Activated naive CD8-positive, alpha-beta T cell treated with anti-CD3 and anti-CD28 coated beads for 36 hours (primary cell): ENCODE results near the gene PGS1. TPM values are rescaled to one million over a fixed set of nuclear protein-coding genes. Genes with fewer than 3 reads are reported as not detected.

Experiments used
- DNase-seq: peaks from one replicate; pipeline ENCODE4 v3.0.0; 2021
- H3K27ac Mint-ChIP-seq: one replicate; pipeline ENCODE4 v1.8.0; 2022; ENCODE audit warnings: mild to moderate bottlenecking, moderate library complexity, mixed read lengths
- H3K27me3 Mint-ChIP-seq: one replicate; pipeline ENCODE4 v1.8.0; 2022; ENCODE audit warnings: mild to moderate bottlenecking, mixed read lengths
- H3K36me3 Mint-ChIP-seq: one replicate; pipeline ENCODE4 v1.8.0; 2021; ENCODE audit warnings: mild to moderate bottlenecking, mixed read lengths
- H3K4me1 Mint-ChIP-seq: one replicate; pipeline ENCODE4 v1.8.0; 2021; ENCODE audit warnings: mixed read lengths
- H3K4me3 Mint-ChIP-seq: one replicate; pipeline ENCODE4 v1.8.0; 2022; ENCODE audit warnings: mild to moderate bottlenecking, moderate library complexity, mixed read lengths
- H3K9me3 Mint-ChIP-seq: one replicate; pipeline ENCODE4 v1.8.0; 2022; ENCODE audit warnings: mixed read lengths
- total RNA-seq, 2 experiments: library from RNA; stranded (reverse); gene quantifications; one replicate each; pipeline ENCODE4 v1.2.3, GENCODE V29; 2021

Gene PGS1
- total RNA-seq, 2 experiments from 2014 or later = 39.1 to 43.7 TPM

DNA sequence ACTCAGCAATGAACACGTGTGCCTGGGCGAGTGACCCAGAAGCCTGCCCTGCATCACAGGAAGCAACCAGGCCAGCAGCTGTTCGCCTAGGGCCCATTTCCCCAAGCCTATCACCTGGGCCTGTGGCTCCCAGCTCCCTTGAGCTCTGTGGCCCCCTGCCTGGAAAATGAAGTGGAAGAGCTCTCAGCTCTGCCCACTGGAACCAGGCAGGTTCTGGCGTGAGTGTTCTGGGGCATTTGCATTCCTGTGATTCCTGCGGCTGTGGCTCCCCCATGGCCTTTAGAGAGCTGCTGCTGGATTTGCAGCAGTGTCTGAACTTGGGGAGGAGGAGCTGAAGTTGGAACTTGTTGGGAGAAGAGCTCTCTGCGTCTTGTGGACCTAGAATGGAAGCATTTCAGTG lies 22.8 kb downstream of the PGS1 start:
- no peak for DNase-seq
- H3K9me3 Mint-ChIP-seq = no peaks in the 10 kb centered on the region
- H3K27ac Mint-ChIP-seq = peak overlapping the region; percentile 61
- H3K36me3 Mint-ChIP-seq = peaks cover 29% of the 10 kb centered on the region
- no peaks in the 10 kb centered on the region for H3K27me3 Mint-ChIP-seq
- H3K4me1 Mint-ChIP-seq = peaks cover under 1% of the 10 kb centered on the region
- H3K4me3 Mint-ChIP-seq = no peak overlapping the region

DNA sequence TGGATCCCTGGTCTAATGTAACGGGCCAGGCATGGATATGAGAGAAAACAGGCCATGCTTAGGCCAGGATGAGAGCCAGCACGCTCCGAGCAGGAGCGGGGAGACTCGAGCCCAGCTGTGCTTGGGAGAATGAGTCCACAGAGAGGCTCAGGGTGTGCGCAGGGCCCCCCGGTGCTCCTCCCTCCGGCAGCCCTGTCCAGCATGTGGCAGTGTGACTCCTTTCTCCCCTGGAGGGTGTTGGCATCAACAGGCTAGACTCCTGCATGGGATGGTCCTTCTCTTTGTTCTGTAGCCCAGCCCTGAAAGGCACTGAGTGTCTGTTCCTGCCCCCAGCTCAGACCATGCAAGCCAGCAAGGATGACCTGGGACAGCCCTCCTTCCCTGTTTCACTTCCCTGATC lies 23.4 kb downstream of the PGS1 start:
- no peak for DNase-seq
- Mint-ChIP-seq H3K36me3 (peaks cover 29% of the 10 kb centered on the region), H3K27ac (no peak overlapping the region), H3K27me3 (no peaks in the 10 kb centered on the region), H3K4me3 (no peak overlapping the region), H3K4me1 (peaks cover 3% of the 10 kb centered on the region), H3K9me3 (no peaks in the 10 kb centered on the region)

GRCh38 chr17:78403822-78404221 lies 25.4 kb downstream of the PGS1 start:
- H3K27me3 Mint-ChIP-seq = no peaks in the 10 kb centered on the region
- peaks cover 16% of the 10 kb centered on the region for H3K4me1 Mint-ChIP-seq
- no peaks in the 10 kb centered on the region for H3K9me3 Mint-ChIP-seq
- no peak overlapping the region for H3K27ac Mint-ChIP-seq
- no peak overlapping the region for H3K4me3 Mint-ChIP-seq
- peaks cover 16% of the 10 kb centered on the region for H3K36me3 Mint-ChIP-seq
- no peak for DNase-seq

DNA sequence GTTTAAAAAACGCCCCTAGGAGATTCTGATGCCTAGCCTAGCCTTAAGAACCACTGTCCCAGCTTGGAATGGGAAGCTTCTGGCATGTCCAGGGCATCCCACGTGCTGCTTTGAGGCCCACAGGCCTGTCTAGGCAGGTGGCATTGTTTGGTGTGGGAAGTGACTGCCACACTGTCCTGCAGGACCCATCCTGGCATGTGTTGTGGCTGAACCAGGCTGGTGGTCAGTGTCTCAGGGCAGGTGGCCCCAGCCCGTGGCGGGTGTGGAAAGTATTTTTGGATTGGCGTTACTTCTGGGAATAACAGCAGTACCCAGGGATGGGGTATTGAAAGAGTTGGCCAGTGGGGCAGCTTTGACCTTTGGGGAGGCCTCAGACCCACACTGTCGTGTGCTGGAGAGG lies 27.9 kb downstream of the PGS1 start:
- Mint-ChIP-seq H3K4me1 (peaks cover 21% of the 10 kb centered on the region), H3K27me3 (no peaks in the 10 kb centered on the region), H3K4me3 (no peak overlapping the region), H3K9me3 (no peaks in the 10 kb centered on the region), H3K27ac (no peak overlapping the region), H3K36me3 (peaks cover 8% of the 10 kb centered on the region)
- DNase-seq = no peak

DNA sequence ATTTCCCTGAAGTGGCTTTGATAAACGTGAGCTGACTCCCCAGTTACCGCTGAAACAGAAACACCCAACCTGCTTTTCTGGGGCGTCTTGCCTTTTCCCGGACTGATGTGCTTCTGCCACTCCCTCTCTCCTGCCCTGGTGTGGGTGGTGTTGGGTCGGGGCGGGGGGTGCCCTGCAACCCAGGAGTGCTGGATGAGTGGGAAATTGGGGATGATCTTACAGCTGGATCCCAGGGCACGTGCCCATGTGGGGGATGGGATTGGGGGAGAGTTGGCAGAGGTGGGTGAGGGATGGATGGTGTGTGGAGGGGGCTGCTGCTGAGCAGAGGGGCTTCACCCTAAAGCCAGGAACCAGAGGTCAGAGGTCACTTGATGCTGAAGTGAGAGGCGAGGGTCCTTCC lies 28.5 kb downstream of the PGS1 start:
- Mint-ChIP-seq H3K27me3 (no peaks in the 10 kb centered on the region), H3K4me3 (no peak overlapping the region), H3K27ac (no peak overlapping the region), H3K4me1 (peaks cover 21% of the 10 kb centered on the region), H3K9me3 (no peaks in the 10 kb centered on the region), H3K36me3 (peaks cover 8% of the 10 kb centered on the region)
- no peak for DNase-seq

DNA sequence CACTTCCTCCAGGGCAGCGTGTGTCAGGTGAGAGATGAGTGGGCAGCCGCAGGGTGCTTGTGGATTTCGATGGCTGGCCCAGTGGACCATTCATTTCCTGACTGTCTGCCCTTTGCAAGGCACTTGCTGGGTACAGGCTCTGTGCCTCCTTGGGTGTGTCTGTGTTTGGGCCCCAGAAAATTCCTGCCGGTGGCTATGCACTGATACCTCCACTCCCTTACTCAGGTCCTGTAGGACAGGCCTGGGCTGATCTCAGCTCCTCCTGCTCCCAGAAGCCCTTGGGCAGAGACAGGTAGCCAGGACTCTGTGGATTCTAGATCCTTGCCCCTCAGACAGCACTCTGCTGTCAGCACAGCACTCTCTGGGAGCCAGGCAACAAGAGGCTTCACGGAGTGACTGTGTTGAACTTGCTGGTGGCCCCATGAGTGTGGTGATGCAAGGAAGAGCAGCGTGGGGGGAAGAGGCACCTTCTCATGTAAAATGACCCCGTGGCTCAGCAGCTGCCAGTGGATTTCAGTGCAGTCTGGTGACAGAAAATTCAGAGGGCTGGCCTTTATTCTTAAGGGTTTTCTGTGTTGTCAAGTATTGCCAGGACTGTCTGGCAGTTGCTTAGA lies 29.0 kb downstream of the PGS1 start:
- H3K27me3 Mint-ChIP-seq = no peaks in the 10 kb centered on the region
- H3K27ac Mint-ChIP-seq = no peak overlapping the region
- peaks cover 9% of the 10 kb centered on the region for H3K36me3 Mint-ChIP-seq
- H3K9me3 Mint-ChIP-seq = no peaks in the 10 kb centered on the region
- H3K4me3 Mint-ChIP-seq = no peak overlapping the region
- DNase-seq = no peak
- H3K4me1 Mint-ChIP-seq = peaks cover 27% of the 10 kb centered on the region

GRCh38 chr17:78408476-78409050 lies 30.1 kb downstream of the PGS1 start:
- Mint-ChIP-seq H3K36me3 (peaks cover 15% of the 10 kb centered on the region), H3K9me3 (no peaks in the 10 kb centered on the region), H3K27ac (peak overlapping the region; percentile 30), H3K4me1 (peaks cover 37% of the 10 kb centered on the region), H3K4me3 (no peak overlapping the region), H3K27me3 (no peaks in the 10 kb centered on the region)
- DNase-seq = no peak

DNA sequence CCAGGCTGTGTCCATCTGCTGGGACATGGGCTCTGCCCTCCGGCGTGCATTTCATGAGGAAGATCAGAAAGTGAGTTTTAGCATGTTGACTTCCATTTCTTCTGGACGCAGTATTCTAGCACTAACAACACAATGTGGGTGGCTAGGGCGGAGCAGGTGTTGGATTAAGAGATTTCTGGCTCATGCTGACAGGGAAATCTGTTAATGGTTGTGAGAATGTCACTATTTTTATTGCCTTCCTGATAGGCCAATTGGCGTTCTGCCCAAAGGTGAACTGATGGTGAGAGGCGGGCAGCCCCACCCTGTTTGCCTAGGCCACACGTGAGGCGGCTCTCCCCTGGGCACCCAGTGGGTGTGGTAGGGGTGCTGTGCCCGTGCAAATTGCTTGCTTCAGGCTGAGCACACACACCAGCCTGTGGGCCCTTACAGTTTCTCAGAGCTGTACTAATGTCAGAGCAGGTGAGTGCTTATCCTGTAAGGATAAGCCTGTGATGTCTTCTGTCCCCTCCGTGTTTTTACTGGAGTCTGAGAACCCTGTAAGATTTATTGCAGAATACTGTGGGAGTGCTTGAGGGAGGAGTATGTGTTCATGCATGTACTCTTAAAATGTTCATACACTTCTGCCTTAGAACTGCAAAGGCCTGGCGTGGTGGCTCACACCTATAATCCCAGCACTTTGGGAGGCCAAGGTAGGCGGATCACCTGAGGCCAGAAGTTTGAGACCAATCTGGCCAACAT lies 30.9 kb downstream of the PGS1 start:
- Mint-ChIP-seq H3K27ac (peak overlapping the region; percentile 65), H3K4me3 (no peak overlapping the region), H3K27me3 (no peaks in the 10 kb centered on the region), H3K9me3 (no peaks in the 10 kb centered on the region), H3K4me1 (peaks cover 45% of the 10 kb centered on the region), H3K36me3 (peaks cover 16% of the 10 kb centered on the region)
- no peak for DNase-seq

- Mint-ChIP-seq H3K9me3 (no peaks in the 10 kb centered on the region), H3K36me3 (peaks cover 17% of the 10 kb centered on the region), H3K4me3 (no peak overlapping the region)
Measured at GRCh38 chr17:78411241-78411857, 32.9 kb downstream of the PGS1 start.

DNA sequence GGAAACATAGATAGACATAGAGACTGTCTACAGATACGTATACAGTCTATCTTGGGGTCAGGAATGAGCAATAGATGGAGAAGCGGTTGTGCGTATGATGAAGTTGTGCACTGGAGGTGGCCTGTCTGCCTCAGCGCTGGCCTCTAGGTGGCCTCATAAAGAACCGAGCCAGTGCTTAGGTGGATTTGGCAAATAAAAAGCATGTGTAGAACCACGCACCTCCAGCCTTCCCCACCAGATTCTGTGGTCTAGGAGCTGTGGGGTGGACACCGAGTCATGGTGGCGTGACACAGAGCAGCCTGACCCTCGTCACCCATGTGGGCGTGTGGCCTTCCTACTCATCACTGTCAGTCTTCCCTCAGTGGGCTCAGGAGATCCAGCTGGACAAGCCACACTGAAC lies 34.0 kb downstream of the PGS1 start:
- Mint-ChIP-seq H3K4me1 (peaks cover 60% of the 10 kb centered on the region), H3K9me3 (no peaks in the 10 kb centered on the region), H3K4me3 (no peak overlapping the region), H3K36me3 (peaks cover 21% of the 10 kb centered on the region), H3K27me3 (no peaks in the 10 kb centered on the region), H3K27ac (peak overlapping the region; percentile 87)
- peak; percentile 31 for DNase-seq

More at GRCh38 chr17:78411241-78411857, 32.9 kb downstream of the PGS1 start:
- DNase-seq = no peak
- H3K27ac Mint-ChIP-seq = peak overlapping the region; percentile 52
- peaks cover 56% of the 10 kb centered on the region for H3K4me1 Mint-ChIP-seq
- H3K27me3 Mint-ChIP-seq = no peaks in the 10 kb centered on the region

DNA sequence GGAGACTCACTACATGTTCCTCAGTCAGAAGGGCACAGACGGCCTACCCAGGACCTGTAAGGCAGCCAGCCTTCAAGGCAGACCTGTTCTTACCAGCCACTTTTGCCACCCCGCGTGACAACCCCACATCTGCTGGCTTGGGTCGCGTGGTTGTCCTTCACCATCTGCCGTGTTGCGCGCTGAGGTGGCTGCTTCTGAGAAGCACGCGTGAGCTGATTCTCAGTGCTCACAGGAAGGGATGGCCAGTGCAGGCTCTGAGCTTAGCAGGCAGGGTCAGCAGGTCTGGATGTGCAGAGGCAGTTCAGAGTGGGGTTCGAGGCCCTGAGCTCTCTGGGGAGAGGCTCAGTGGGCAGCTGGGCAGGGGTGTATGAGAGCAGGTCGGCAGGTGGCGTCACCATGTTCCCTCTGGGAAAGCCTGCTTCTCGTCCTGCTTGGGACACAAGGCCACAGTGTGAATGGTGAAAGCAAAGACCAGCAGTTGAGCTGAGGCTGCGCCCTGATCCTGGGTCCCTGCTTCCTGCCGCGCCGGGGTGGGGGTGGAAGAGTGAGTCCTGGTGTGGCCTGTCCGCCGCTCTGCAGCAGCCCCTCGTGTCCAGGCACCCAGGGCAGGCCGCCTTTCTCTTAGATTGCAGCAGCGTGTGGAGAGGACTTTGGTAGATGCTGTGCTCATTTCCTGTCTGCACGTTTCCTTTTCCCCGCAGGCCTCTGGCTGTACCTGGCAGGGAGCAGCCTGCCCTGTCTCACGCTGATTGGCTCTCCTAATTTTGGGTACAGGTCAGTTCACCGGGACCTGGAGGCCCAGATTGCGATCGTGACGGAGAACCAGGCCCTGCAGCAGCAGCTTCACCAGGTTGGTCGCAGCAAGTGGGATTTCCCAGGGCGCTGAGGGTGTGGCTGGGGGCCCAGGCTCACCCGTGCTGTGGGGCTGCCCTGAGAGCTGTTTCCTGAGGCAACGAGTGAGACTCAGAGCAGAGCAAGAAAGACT lies 36.0 kb downstream of the PGS1 start:
- peak; percentile 60 for DNase-seq
- H3K4me1 Mint-ChIP-seq = peaks cover 50% of the 10 kb centered on the region
- H3K9me3 Mint-ChIP-seq = no peaks in the 10 kb centered on the region
- no peaks in the 10 kb centered on the region for H3K27me3 Mint-ChIP-seq
- peaks cover 21% of the 10 kb centered on the region for H3K36me3 Mint-ChIP-seq
- H3K27ac Mint-ChIP-seq = peak overlapping the region; percentile 87
- H3K4me3 Mint-ChIP-seq = peak overlapping the region; percentile 45

DNA sequence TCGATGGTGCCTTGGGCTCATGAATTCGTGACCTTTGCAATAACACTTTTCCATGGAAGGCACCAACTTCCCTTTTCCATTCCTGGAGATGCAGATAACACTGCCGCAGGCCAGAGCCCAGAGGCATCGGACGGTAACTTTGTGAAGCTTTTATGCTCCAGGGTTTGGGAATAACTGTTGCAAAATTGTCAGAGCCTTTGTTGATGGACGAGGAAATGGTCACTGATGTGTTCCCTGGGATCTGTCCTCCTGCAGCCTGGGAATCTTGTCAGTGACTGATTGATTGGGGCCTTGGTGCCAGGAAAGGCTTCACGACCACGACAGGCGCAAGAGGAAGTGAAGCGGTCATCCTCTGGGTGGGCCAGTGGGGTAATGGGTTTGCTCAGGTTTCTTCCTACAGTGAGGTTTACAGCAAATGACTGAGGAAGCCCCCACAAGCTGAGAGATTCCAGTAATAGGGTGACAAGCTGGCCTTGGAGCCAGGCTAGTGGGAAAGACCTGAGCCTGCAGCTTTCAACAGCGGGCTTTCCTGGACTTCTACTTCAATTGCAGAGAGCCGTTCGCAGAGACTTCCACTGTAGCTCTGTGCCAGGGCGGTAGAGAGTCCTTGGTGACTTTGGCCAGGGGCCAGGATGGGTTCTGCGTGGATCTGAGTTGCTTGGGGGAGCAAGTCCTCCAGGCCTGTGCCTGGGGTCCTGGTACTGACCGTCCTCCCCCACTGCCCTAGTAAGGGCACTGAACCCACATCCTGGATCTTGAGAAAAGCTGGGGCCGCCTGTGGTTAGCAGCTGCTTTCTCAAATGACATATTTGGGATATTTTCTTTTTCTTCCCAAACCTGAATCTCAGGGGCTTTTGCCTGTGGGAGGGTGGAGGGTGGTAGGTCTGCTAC lies 37.6 kb downstream of the PGS1 start:
- Mint-ChIP-seq H3K4me1 (peaks cover 48% of the 10 kb centered on the region), H3K36me3 (peaks cover 19% of the 10 kb centered on the region), H3K9me3 (no peaks in the 10 kb centered on the region), H3K4me3 (no peak overlapping the region), H3K27me3 (no peaks in the 10 kb centered on the region), H3K27ac (peak overlapping the region; percentile 54)
- no peak for DNase-seq

DNA sequence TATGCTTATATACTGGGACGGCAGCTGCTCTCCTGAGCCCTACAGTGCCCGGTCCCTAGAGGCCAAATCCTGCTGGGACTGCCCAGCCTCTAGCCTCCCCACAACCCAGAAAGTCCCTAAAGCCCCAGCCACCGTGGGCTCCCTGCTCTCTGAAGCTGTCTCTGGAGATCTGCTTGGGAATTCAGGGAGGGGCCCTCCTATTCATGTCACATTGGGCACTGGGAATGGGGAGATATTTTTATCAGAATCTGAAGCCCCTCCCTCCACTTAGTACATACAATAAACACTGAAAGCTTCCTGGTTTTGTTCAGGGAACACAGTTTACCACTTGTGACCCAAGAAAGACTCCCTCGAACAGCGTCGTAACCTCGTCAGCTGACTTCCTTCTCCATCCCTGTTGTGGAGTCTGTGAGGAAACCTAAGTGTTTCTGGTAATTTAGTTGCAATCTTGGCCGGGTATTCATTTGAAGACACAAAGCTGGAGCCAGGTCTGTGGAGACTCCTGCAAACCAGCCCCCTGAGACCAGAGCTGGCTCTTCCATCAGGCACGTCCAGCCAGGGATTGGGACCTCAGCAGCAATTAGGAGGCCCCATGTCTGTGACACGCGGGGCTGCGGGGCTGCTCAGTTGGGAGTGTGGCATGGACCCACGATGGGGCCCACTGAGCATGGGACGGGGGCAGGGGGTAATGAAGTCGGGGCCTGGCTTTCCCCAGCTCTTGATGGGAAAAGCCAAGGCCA lies 38.5 kb downstream of the PGS1 start:
- peak overlapping the region; percentile 54 for H3K27ac Mint-ChIP-seq
- H3K4me3 Mint-ChIP-seq = no peak overlapping the region
- no peak for DNase-seq
- peaks cover 53% of the 10 kb centered on the region for H3K4me1 Mint-ChIP-seq
- H3K27me3 Mint-ChIP-seq = no peaks in the 10 kb centered on the region
- H3K9me3 Mint-ChIP-seq = no peaks in the 10 kb centered on the region
- peaks cover 24% of the 10 kb centered on the region for H3K36me3 Mint-ChIP-seq
